Measurements from ENCODE around the gene NRG2.

NRG2 gene

GRCh38 chr5:139912158-139912557, 130.9 kb downstream of the NRG2 start:
- peak overlapping the region; percentile 22 for H3K27ac ChIP-seq
- DNase-seq (ENCODE audit: low spot score) = no peak
- ChIA-PET CTCF (interaction anchor here (0.8 to 1.4 kb wide), 3 partner anchors 57 to 146 kb away, joined by 3 read pairs; no protein-coding TSS in a partner anchor), POLR2A (ENCODE audit: low non-redundant PET) (no interaction called here)
- TF ChIP-seq CTCF (conservative IDR thresholded peaks at IDR 0.05; ENCODE audit: low read depth) = no peak

GRCh38 chr5:139911425-139912120, 131.5 kb downstream of the NRG2 start:
- POLR2A ChIA-PET (ENCODE audit: low non-redundant PET) = interaction anchor here (0.6 kb wide), 1 partner anchor 121 kb away, joined by 3 read pairs; no protein-coding TSS in a partner anchor
- peak overlapping the region; percentile 22 for H3K27ac ChIP-seq
- CTCF ChIA-PET = interaction anchor here (0.5 to 1.4 kb wide), 5 partner anchors 34 to 123 kb away, joined by 3 to 4 read pairs (median 3); no protein-coding TSS in a partner anchor
- peak; percentile 64 for DNase-seq (ENCODE audit: low spot score)
- TF ChIP-seq CTCF (conservative IDR thresholded peaks at IDR 0.05; ENCODE audit: low read depth) = no peak

- CTCF ChIA-PET = interaction anchor here (0.5 to 1.0 kb wide), 3 partner anchors 33 to 58 kb away, joined by 3 to 4 read pairs (median 3); no protein-coding TSS in a partner anchor
- no peak for TF ChIP-seq CTCF (conservative IDR thresholded peaks at IDR 0.05; ENCODE audit: low read depth)
- peak overlapping the region; percentile 22 for H3K27ac ChIP-seq
- DNase-seq (ENCODE audit: low spot score) = no peak
- POLR2A ChIA-PET (ENCODE audit: low non-redundant PET) = interaction anchor here (0.6 kb wide), 1 partner anchor 120 kb away, joined by 3 read pairs; no protein-coding TSS in a partner anchor
Observed at GRCh38 chr5:139910901-139911300, 132.2 kb downstream of the NRG2 start.

- ChIA-PET POLR2A (ENCODE audit: low non-redundant PET) (no interaction called here), CTCF (no interaction called here)
- no peak overlapping the region for H3K27ac ChIP-seq
- no peak for DNase-seq (ENCODE audit: low spot score)
- TF ChIP-seq CTCF (conservative IDR thresholded peaks at IDR 0.05; ENCODE audit: low read depth) = no peak
Observed at GRCh38 chr5:139910036-139910435, 133.1 kb downstream of the NRG2 start.

- TF ChIP-seq CTCF (conservative IDR thresholded peaks at IDR 0.05; ENCODE audit: low read depth) = no peak
- ChIA-PET POLR2A (ENCODE audit: low non-redundant PET) (no interaction called here), CTCF (interaction anchor here (0.6 kb wide), 2 partner anchors 48 to 129 kb away, joined by 3 to 11 read pairs; no protein-coding TSS in a partner anchor)
- H3K27ac ChIP-seq = peak overlapping the region; percentile 29; the same call in 1 of the 2 replicates
- no peak for DNase-seq (ENCODE audit: low spot score)
Observed at GRCh38 chr5:139908749-139909148, 134.3 kb downstream of the NRG2 start.

GRCh38 chr5:139906661-139907060, 136.4 kb downstream of the NRG2 start:
- TF ChIP-seq CTCF (conservative IDR thresholded peaks at IDR 0.05; ENCODE audit: low read depth) = no peak
- CTCF ChIA-PET = interaction anchor here (0.5 to 2.9 kb wide), 5 partner anchors 34 to 117 kb away, joined by 3 to 11 read pairs (median 4); no protein-coding TSS in a partner anchor
- DNase-seq (ENCODE audit: low spot score) = no peak
- POLR2A ChIA-PET (ENCODE audit: low non-redundant PET) = no interaction called here
- no peak overlapping the region for H3K27ac ChIP-seq
